ENCODE data around the gene PCBP3.
A peak's percentile ranks its signal among the peaks of the same experiment; 100 is the strongest.

The PCBP3 gene

GRCh38 chr21:45919593-45919992, 276.1 kb downstream of the PCBP3 start:
- DNase-seq: no peak

- no peak for DNase-seq
These were observed 277.5 kb downstream of the PCBP3 start for GRCh38 chr21:45920824-45921600.

- no peak for DNase-seq
These were observed 278.4 kb downstream of the PCBP3 start for GRCh38 chr21:45921917-45922316.

- no peak for DNase-seq
These were observed 279.1 kb downstream of the PCBP3 start for GRCh38 chr21:45922648-45923047.

GRCh38 chr21:45923146-45923545, 279.6 kb downstream of the PCBP3 start:
- DNase-seq: peak; percentile 68 to 73

- no peak for DNase-seq
These were observed 282.8 kb downstream of the PCBP3 start for GRCh38 chr21:45926281-45926680.

- DNase-seq: no peak
These were observed 283.5 kb downstream of the PCBP3 start for GRCh38 chr21:45927032-45927431.

GRCh38 chr21:45927851-45928850, 284.6 kb downstream of the PCBP3 start:
- no peak for DNase-seq

GRCh38 chr21:45929449-45929848, 285.9 kb downstream of the PCBP3 start:
- no peak for DNase-seq

GRCh38 chr21:45930231-45930760, 286.8 kb downstream of the PCBP3 start:
- no peak for DNase-seq

GRCh38 chr21:45930792-45931191, 287.3 kb downstream of the PCBP3 start:
- DNase-seq: no peak

- DNase-seq: no peak
These were observed 288.0 kb downstream of the PCBP3 start for GRCh38 chr21:45931397-45931969.

GRCh38 chr21:45932922-45933502, 289.5 kb downstream of the PCBP3 start:
- no peak for DNase-seq

- DNase-seq: no peak
These were observed 290.6 kb downstream of the PCBP3 start for GRCh38 chr21:45934085-45934484.

- no peak for DNase-seq
These were observed 291.0 kb downstream of the PCBP3 start for GRCh38 chr21:45934554-45934953.

- DNase-seq: no peak
These were observed 292.1 kb downstream of the PCBP3 start for GRCh38 chr21:45935628-45936027.

GRCh38 chr21:45937721-45938452, 294.4 kb downstream of the PCBP3 start:
- DNase-seq: no peak

GRCh38 chr21:45938453-45938755, 294.9 kb downstream of the PCBP3 start:
- no peak for DNase-seq

GRCh38 chr21:45938811-45939520, 295.4 kb downstream of the PCBP3 start:
- no peak for DNase-seq

GRCh38 chr21:45939521-45940045, 296.1 kb downstream of the PCBP3 start:
- no peak for DNase-seq

- DNase-seq: no peak
These were observed 296.6 kb downstream of the PCBP3 start for GRCh38 chr21:45940091-45940490.

Measured in CD4-positive, alpha-beta T cell treated with Interleukin-4 for 1 hour (primary cell).